CD14-positive monocyte (primary cell): Measurements from ENCODE around the gene SYTL3. TPM values are rescaled to one million over a fixed set of nuclear protein-coding genes. Genes with fewer than 3 reads are reported as not detected.

Source experiments
- DNase-seq, 3 donors: peaks; one replicate each; pipeline ENCODE4 v3.0.0-alpha.2; 2011 to 2022
- H2AFZ ChIP-seq: 2 replicates; pipeline ENCODE4 v1.6.0; 2012; ENCODE audit warnings: mild to moderate bottlenecking, low read depth, low read length, inconsistent platforms; ENCODE audit not compliant: insufficient read depth, poor library complexity, severe bottlenecking
- H3K27ac ChIP-seq, 2 donors: 1 replicate in 1 of 2; 2 replicates in 1 of 2; pipeline ENCODE4 v1.5.1; 2012 to 2013; ENCODE audit warnings: low read length in 2 of 2, control low read depth in 1 of 2, inconsistent platforms in 1 of 2, low read depth in 1 of 2, mild to moderate bottlenecking in 1 of 2
- H3K27me3 ChIP-seq, 2 donors: one replicate each; pipeline versions ENCODE4 v1.6.0 to v1.6.1; 2011 to 2013; ENCODE audit warnings: low read length in 2 of 2; ENCODE audit not compliant: control insufficient read depth in 2 of 2, insufficient read depth in 2 of 2
- H3K36me3 ChIP-seq, 2 donors: replicated peaks in 1 of 2; 1 replicate in 1 of 2; 2 replicates in 1 of 2; pipeline versions ENCODE4 v1.5.1 to v1.6.1; 2012 to 2013; ENCODE audit warnings: low read length in 2 of 2, control low read depth in 1 of 2, inconsistent platforms in 1 of 2, mild to moderate bottlenecking in 1 of 2; ENCODE audit not compliant: insufficient read depth in 2 of 2, control insufficient read depth in 1 of 2
- H3K4me1 ChIP-seq, 2 donors: 1 replicate in 1 of 2; 2 replicates in 1 of 2; pipeline versions ENCODE4 v1.5.1 to v1.6.1; 2012 to 2013; ENCODE audit warnings: low read length in 2 of 2, control low read depth in 1 of 2, inconsistent platforms in 1 of 2, mild to moderate bottlenecking in 1 of 2, moderate library complexity in 1 of 2; ENCODE audit not compliant: insufficient read depth in 2 of 2, control insufficient read depth in 1 of 2
- H3K4me2 ChIP-seq: replicated peaks from 2 replicates; pipeline ENCODE3; 2012; ENCODE audit warnings: low read length, moderate library complexity, mild to moderate bottlenecking; ENCODE audit not compliant: poor library complexity, severe bottlenecking; ENCODE audit errors: extremely low read depth
- H3K4me3 ChIP-seq, 3 experiments: fragments of 200-600 bp in 1 of 3; sonication (generic) in 1 of 3; replicated peaks in 1 of 3; 1 replicate in 2 of 3; 2 replicates in 1 of 3; pipeline ENCODE4 v1.5.1; 2011 to 2013; ENCODE audit warnings: low read length in 3 of 3, mild to moderate bottlenecking in 3 of 3, control low read depth in 2 of 3, low read depth in 2 of 3, inconsistent platforms in 1 of 3, moderate library complexity in 1 of 3
- H3K79me2 ChIP-seq: 2 replicates; pipeline ENCODE4 v1.6.0; 2012; ENCODE audit warnings: mild to moderate bottlenecking, control low read depth, inconsistent platforms, low read length, moderate library complexity; ENCODE audit not compliant: insufficient read depth
- H3K9ac ChIP-seq: 2 replicates; pipeline ENCODE4 v1.6.0; 2017; ENCODE audit warnings: low read length, mild to moderate bottlenecking; ENCODE audit not compliant: insufficient read depth, poor library complexity, severe bottlenecking
- H3K9me3 ChIP-seq, 2 donors: replicated peaks in 1 of 2; 1 replicate in 1 of 2; 2 replicates in 1 of 2; pipeline versions ENCODE4 v1.5.1 to v1.6.1; 2012 to 2013; ENCODE audit warnings: low read length in 2 of 2, control low read depth in 1 of 2; ENCODE audit not compliant: control insufficient read depth in 1 of 2, insufficient read depth in 1 of 2
- H4K20me1 ChIP-seq: 2 replicates; pipeline ENCODE4 v1.6.0; 2012; ENCODE audit warnings: mild to moderate bottlenecking, low read length, control low read depth, moderate library complexity; ENCODE audit not compliant: insufficient read depth
- H3K27ac Mint-ChIP-seq, 7 donors: one replicate each; pipeline ENCODE4 v1.8.0; 2020; ENCODE audit warnings: mild to moderate bottlenecking in 7 of 7, mixed read lengths in 7 of 7, moderate library complexity in 6 of 7, inconsistent platforms in 2 of 7
- H3K27me3 Mint-ChIP-seq, 3 donors: one replicate each; pipeline ENCODE4 v1.8.0; 2021 to 2022; ENCODE audit warnings: low read depth in 3 of 3, mild to moderate bottlenecking in 3 of 3, mixed read lengths in 3 of 3, moderate library complexity in 3 of 3, inconsistent platforms in 1 of 3
- H3K36me3 Mint-ChIP-seq, 2 donors: one replicate each; pipeline ENCODE4 v1.8.0; 2020; ENCODE audit warnings: mixed read lengths in 2 of 2, inconsistent platforms in 1 of 2, mild to moderate bottlenecking in 1 of 2
- H3K4me1 Mint-ChIP-seq: one replicate; pipeline ENCODE4 v1.8.0; 2020; ENCODE audit warnings: mild to moderate bottlenecking, mixed read lengths
- H3K4me3 Mint-ChIP-seq, 2 donors: one replicate each; pipeline ENCODE4 v1.8.0; 2020; ENCODE audit warnings: mild to moderate bottlenecking in 2 of 2, mixed read lengths in 2 of 2, moderate library complexity in 1 of 2
- H3K9me3 Mint-ChIP-seq, 7 donors: one replicate each; pipeline ENCODE4 v1.8.0; 2020 to 2022; ENCODE audit warnings: mixed read lengths in 7 of 7, mild to moderate bottlenecking in 6 of 7, moderate library complexity in 6 of 7, inconsistent platforms in 2 of 7
- WGBS: methylation state at CpG from one replicate; pipeline ENCODE4 v1.1.5; 2013; ENCODE audit warnings: missing lambda C conversion rate; ENCODE audit not compliant: insufficient coverage; 5-methylcytosine and 5-hydroxymethylcytosine counted together
- intact Hi-C, 2 donors: fragments of 100-400 bp; cut with micrococcal nuclease; formaldehyde crosslinking; loops; one replicate each; pipeline versions ENCODE4 v1.15.0 to v1.15.1; 2023
- polyA plus RNA-seq, 3 donors: library from polyadenylated mRNA; depleted of rRNA in 1 of 3; unstranded in 2 of 3; stranded (reverse) in 1 of 3; fragments of 300-500 nt in 2 of 3; fragments of >200 nt in 1 of 3; fragmentation: Illumina TruSeq in 2 of 3; gene quantifications; 1 replicate in 2 of 3; 2 replicates in 1 of 3; pipeline ENCODE4 v1.2.3, GENCODE V29; 2012 to 2021
- TF ChIP-seq, protein P1 (sequence below): fragments of 200-600 bp; IDR thresholded peaks from one replicate; pipeline ENCODE4 v1.8.0; 2022; ENCODE audit warnings: antibody characterized with exemption, mild to moderate bottlenecking

SYTL3 gene
- polyA plus RNA-seq, 3 donors, result 14.6 to 18.7 (median 14.8) TPM

DNA sequence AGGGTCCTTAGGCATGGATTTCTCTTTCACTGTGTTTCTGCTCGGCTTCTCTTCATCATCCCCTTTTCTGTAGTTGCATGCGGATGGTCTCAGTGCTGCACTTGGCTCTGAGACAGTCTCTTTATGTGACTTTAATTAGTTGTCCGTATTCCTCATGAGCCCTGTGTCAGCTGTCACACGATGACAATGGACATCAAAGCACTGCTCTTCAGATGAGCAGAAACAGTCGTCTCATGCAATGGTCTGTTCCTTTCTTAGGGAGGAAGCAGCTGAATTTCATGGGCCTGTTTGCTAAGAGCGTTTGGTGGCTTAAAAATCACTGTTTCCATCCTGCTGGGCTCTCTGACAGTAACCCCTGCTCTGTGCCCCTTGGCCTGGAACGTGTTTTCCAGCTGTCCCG lies 64.9 kb downstream of the SYTL3 start:
- H3K4me1 Mint-ChIP-seq, result peaks cover 43% of the 10 kb centered on the region

GRCh38 chr6:158715330-158716311 lies 65.8 kb downstream of the SYTL3 start:
- peak overlapping the region; percentile 90 to 97 (median 92) for H3K27ac Mint-ChIP-seq
- Histone ChIP-seq H3K79me2 (no peaks in the 10 kb centered on the region), H3K36me3 (peaks cover 13 to 48% of the 10 kb centered on the region in 2 donors), H3K4me2 (peak overlapping the region; percentile 42), H4K20me1 (no peaks in the 10 kb centered on the region), H2AFZ (peak overlapping the region; percentile 43), H3K4me3 (peak overlapping the region in 1 of 3 experiments; percentile 31), H3K9ac (peak overlapping the region; percentile 12), H3K4me1 (peaks cover 42 to 56% of the 10 kb centered on the region in 2 donors), H3K27ac (peak overlapping the region; percentile 78 to 90), H3K9me3 (no peaks in the 10 kb centered on the region), H3K27me3 (no peaks in the 10 kb centered on the region)
- H3K27me3 Mint-ChIP-seq, result no peaks in the 10 kb centered on the region
- peak; percentile 66 to 86 (median 77) for DNase-seq
- H3K4me1 Mint-ChIP-seq, result peaks cover 51% of the 10 kb centered on the region
- peaks cover 0 to 2% (median 0%) of the 10 kb centered on the region in 7 donors for H3K9me3 Mint-ChIP-seq
- TF ChIP-seq, protein P1, sequence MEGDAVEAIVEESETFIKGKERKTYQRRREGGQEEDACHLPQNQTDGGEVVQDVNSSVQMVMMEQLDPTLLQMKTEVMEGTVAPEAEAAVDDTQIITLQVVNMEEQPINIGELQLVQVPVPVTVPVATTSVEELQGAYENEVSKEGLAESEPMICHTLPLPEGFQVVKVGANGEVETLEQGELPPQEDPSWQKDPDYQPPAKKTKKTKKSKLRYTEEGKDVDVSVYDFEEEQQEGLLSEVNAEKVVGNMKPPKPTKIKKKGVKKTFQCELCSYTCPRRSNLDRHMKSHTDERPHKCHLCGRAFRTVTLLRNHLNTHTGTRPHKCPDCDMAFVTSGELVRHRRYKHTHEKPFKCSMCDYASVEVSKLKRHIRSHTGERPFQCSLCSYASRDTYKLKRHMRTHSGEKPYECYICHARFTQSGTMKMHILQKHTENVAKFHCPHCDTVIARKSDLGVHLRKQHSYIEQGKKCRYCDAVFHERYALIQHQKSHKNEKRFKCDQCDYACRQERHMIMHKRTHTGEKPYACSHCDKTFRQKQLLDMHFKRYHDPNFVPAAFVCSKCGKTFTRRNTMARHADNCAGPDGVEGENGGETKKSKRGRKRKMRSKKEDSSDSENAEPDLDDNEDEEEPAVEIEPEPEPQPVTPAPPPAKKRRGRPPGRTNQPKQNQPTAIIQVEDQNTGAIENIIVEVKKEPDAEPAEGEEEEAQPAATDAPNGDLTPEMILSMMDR, result no peak
- H3K4me3 Mint-ChIP-seq, result peak overlapping the region; percentile 51 to 83
- peaks cover 46 to 62% of the 10 kb centered on the region in 2 donors for H3K36me3 Mint-ChIP-seq
- 40% methylated on average over 5 of the region's 16 CpGs for WGBS
- intact Hi-C loops, result loop anchor here in 1 of 2 donors (10.0 kb wide), 1 partner anchor 149 kb away; no protein-coding TSS in a partner anchor

More for the DNA sequence above, 64.9 kb downstream of the SYTL3 start:
- intact Hi-C loops, result loop anchor here in 1 of 2 donors (10.0 kb wide), 1 partner anchor 150 kb away; no protein-coding TSS in a partner anchor
- no peaks in the 10 kb centered on the region for H3K9me3 ChIP-seq
- no peak overlapping the region for H2AFZ ChIP-seq
- H3K36me3 ChIP-seq, result peaks cover 13 to 54% of the 10 kb centered on the region in 2 donors
- DNase-seq, result no peak
- Mint-ChIP-seq H3K27me3 (no peaks in the 10 kb centered on the region), H3K27ac (peak overlapping the region in 5 of 7 donors; percentile 8 to 95 (median 62)), H3K36me3 (peaks cover 55 to 69% of the 10 kb centered on the region in 2 donors), H3K9me3 (peaks cover 0 to 2% (median 0%) of the 10 kb centered on the region in 7 donors), H3K4me3 (no peak overlapping the region)
- no peaks in the 10 kb centered on the region for H4K20me1 ChIP-seq
- peaks cover 33 to 47% of the 10 kb centered on the region in 2 donors for H3K4me1 ChIP-seq
- 81% methylated on average over 3 of the region's 8 CpGs for whole genome bisulfite sequencing
- no peak overlapping the region for H3K4me3 ChIP-seq
- H3K27me3 ChIP-seq, result no peaks in the 10 kb centered on the region
- no peaks in the 10 kb centered on the region for H3K79me2 ChIP-seq
- no peak overlapping the region for H3K4me2 ChIP-seq
- TF ChIP-seq, protein P1, result no peak
- H3K9ac ChIP-seq, result no peak overlapping the region
- peak overlapping the region in 1 of 2 donors; percentile 55 for H3K27ac ChIP-seq
